Adrenal gland (tissue), 12 donors: ENCODE measurements around the gene ASPM. TPM values are rescaled to one million over a fixed set of nuclear protein-coding genes. Genes with fewer than 3 reads are reported as not detected.

ENCODE experiments used
- DNase-seq, 7 donors: peaks; one replicate each; pipeline ENCODE4 v3.0.0-alpha.2; 2019 to 2020
- H3K27ac ChIP-seq, 5 donors: fragments of 200-600 bp; sonication (generic) in 4 of 5; 1 replicate in 3 of 5; 2 replicates in 2 of 5; pipeline versions ENCODE4 v1.5.1 to v1.8.0; 2016 to 2020; ENCODE audit warnings: mild to moderate bottlenecking in 1 of 5
- H3K27me3 ChIP-seq: fragments of 200-600 bp; 2 replicates; pipeline ENCODE4 v1.8.0; 2021
- H3K36me3 ChIP-seq, 2 donors: fragments of 200-600 bp; replicated peaks in 1 of 2; 1 replicate in 1 of 2; 2 replicates in 1 of 2; pipeline versions ENCODE4 v1.5.1 to v1.8.0; 2018 to 2022
- H3K4me1 ChIP-seq, 2 donors: fragments of 200-600 bp; replicated peaks in 1 of 2; 1 replicate in 1 of 2; 2 replicates in 1 of 2; pipeline versions ENCODE4 v1.5.1 to v1.8.0; 2018 to 2021
- H3K4me3 ChIP-seq, 4 donors: fragments of 200-600 bp; sonication (generic) in 3 of 4; one replicate each; pipeline ENCODE4 v1.5.1; 2016 to 2018
- H3K9me3 ChIP-seq, 3 donors: fragments of 200-600 bp; sonication (generic) in 1 of 3; replicated peaks in 1 of 3; 1 replicate in 2 of 3; 2 replicates in 1 of 3; pipeline versions ENCODE4 v1.5.1 to v1.8.0; 2016 to 2021
- CTCF ChIP-seq, 6 experiments: fragments of 450-650 bp in 4 of 6; fragments of 200-600 bp in 2 of 6; sonication (generic) in 1 of 6; IDR thresholded peaks; 1 replicate in 5 of 6; 2 replicates in 1 of 6; pipeline versions ENCODE4 v1.5.1 to v1.8.0; 2016 to 2021; ENCODE audit warnings: antibody characterized with exemption in 6 of 6, mild to moderate bottlenecking in 2 of 6, moderate library complexity in 1 of 6
- POLR2A ChIP-seq, 2 donors: fragments of 450-650 bp; IDR thresholded peaks; one replicate each; pipeline ENCODE4 v1.6.1; 2017; ENCODE audit warnings: antibody characterized with exemption in 2 of 2, mild to moderate bottlenecking in 2 of 2, moderate library complexity in 1 of 2
- WGBS, 4 donors: extraction: QIAGEN DNeasy Blood & Tissue Kit in 2 of 4; methylation state at CpG; one replicate each; pipeline versions ENCODE4 v1.1.5 to v1.1.7; 2013 to 2017; 5-methylcytosine and 5-hydroxymethylcytosine counted together
- intact Hi-C, 2 donors: fragments of 100-400 bp; cut with DNase I; formaldehyde crosslinking; loops; one replicate each; pipeline versions ENCODE4 v1.14.1 to v1.15.0; 2022 to 2023
- polyA plus RNA-seq, 3 donors: library from polyadenylated mRNA; stranded (reverse); fragments of 200-250 nt in 2 of 3; fragments of 350-450 nt in 1 of 3; fragmentation: Illumina TruSeq in 1 of 3; extraction: RNeasy Lipid Tissue Mini Kit (QIAGEN cat#74804) in 1 of 3; gene quantifications; one replicate each; pipeline ENCODE4 v1.2.3, GENCODE V29; 2013 to 2014
- total RNA-seq, 9 donors: library from RNA; depleted of rRNA in 4 of 9; stranded (reverse); fragments of >200 nt in 4 of 9; fragments of 120-200 nt in 1 of 9; fragmentation: NEBNext Ultra II Directional in 1 of 9; extraction: Animal tissue kit (Norgen Biotek cat#: 25700) in 1 of 9; gene quantifications; one replicate each; pipeline versions ENCODE4 v1.1.0 to v1.2.4, GENCODE V29; 2013 to 2023
- donor health status: healthy with polysubstance abuse.
- donor health status: Bipolar disorder and iron deficiency.
- donor health status: DM: yes; HTN: yes; CAD: no.
- donor health status: DM: no; HTN: no; CAD: no.
- donor health status: DM: no; HTN: no; CAD: no.
- donor health status: DM: yes; HTN: yes; CAD: no.

Gene ASPM
- total and polyA plus RNA-seq, 12 donors = 0.08 to 14.5 (median 0.81) TPM

DNA sequence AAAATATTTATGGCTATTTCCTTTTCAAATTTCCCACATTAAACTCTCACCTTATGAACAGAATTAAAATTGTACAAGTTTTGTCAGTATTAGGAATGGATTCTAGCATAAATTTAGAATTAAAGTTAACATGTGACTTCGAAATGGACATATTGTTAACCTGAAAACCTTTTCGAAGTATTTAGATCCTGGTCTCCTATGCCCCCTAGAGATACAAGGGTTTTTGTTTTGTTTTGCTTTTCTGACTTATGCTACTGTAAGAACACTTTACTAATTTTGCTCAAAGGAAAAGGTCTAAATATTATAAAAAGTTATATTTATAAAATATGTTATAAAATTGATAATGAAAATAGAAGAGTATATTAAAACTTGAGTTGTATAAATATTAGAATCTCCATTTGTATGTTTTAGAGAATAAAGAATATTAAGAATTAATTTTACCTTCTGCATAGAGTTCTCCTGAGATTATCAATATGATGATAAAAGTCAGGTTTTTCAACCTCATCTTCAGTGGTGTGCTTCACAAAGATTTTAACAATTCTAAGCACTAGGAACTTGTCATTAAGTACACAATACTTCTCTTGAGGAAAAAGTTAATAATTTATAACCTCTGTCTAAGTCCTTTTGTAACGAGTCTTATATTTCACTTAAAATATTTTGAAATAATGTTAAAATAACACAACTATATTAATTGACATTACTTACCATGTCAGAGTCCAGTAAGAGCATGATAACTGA, 79.6 kb downstream of the ASPM start, which contains the start of gene F13B:
Gene F13B, minus strand, starts transcription at position 542 of the 738 bp plus-strand sequence. Its CDS starts 37 bp downstream, at position 505.
- 65 to 72% (median 70%) methylated on average over 3 of the region's 3 CpGs for whole genome bisulfite sequencing, 4 donors
- no peaks in the 10 kb centered on the region for H3K36me3 ChIP-seq
- no peak within 1 kb of the TSS for H3K4me3 ChIP-seq
- no peaks in the 10 kb centered on the region for H3K4me1 ChIP-seq
- H3K27me3 ChIP-seq = no peaks in the 10 kb centered on the region
- intact Hi-C loops = no loop called here
- H3K9me3 ChIP-seq = no peaks in the 10 kb centered on the region
- TF ChIP-seq POLR2A (IDR thresholded peaks at IDR 0.05) (no peak), CTCF (IDR thresholded peaks at IDR 0.05) (no peak)
- H3K27ac ChIP-seq = no peak within 1 kb of the TSS
- no peak for DNase-seq

GRCh38 chr1:197066277-197066676, 80.2 kb downstream of the ASPM start:
- 82 to 94% (median 89%) methylated on average over 1 of the region's 1 CpG for WGBS, 4 donors
- Histone ChIP-seq H3K27ac (no peak overlapping the region), H3K4me1 (no peaks in the 10 kb centered on the region), H3K27me3 (no peaks in the 10 kb centered on the region), H3K9me3 (no peaks in the 10 kb centered on the region), H3K4me3 (no peak overlapping the region), H3K36me3 (no peaks in the 10 kb centered on the region)
- intact Hi-C loops = no loop called here
- no peak for TF ChIP-seq CTCF (IDR thresholded peaks at IDR 0.05)
- no peak for TF ChIP-seq POLR2A (IDR thresholded peaks at IDR 0.05)
- no peak for DNase-seq

DNA sequence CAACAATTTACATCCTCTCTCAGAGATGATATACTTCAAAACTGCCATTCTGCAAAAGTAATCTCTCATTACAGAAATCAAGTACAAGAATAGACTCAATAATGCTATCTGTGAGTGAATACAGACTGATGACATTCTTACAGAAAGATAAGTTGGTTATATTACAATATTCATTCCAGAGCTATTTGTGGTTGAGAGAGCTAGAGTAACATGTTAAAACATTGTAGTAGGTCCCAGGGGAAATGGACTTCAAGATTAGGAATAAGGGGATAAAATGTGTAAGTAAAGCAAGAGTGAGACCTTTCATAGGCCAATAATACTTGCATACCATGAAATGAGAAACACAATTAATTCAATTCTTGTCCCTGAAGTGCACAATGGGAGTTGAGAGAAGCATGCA, 80.9 kb downstream of the ASPM start:
- Histone ChIP-seq H3K27me3 (no peaks in the 10 kb centered on the region), H3K4me1 (no peaks in the 10 kb centered on the region), H3K4me3 (no peak overlapping the region), H3K36me3 (no peaks in the 10 kb centered on the region), H3K9me3 (no peaks in the 10 kb centered on the region), H3K27ac (no peak overlapping the region)
- intact Hi-C loops = no loop called here
- no peak for DNase-seq
- no peak for TF ChIP-seq CTCF (IDR thresholded peaks at IDR 0.05)
- no peak for TF ChIP-seq POLR2A (IDR thresholded peaks at IDR 0.05)

GRCh38 chr1:197063212-197063611, 83.3 kb downstream of the ASPM start:
- TF ChIP-seq POLR2A (IDR thresholded peaks at IDR 0.05) = no peak
- TF ChIP-seq CTCF (IDR thresholded peaks at IDR 0.05) = no peak

More at GRCh38 chr1:197063212-197063611, 83.3 kb downstream of the ASPM start:
- Histone ChIP-seq H3K36me3 (no peaks in the 10 kb centered on the region), H3K4me3 (no peak overlapping the region), H3K27ac (no peak overlapping the region), H3K27me3 (no peaks in the 10 kb centered on the region), H3K4me1 (no peaks in the 10 kb centered on the region), H3K9me3 (no peaks in the 10 kb centered on the region)
- no peak for DNase-seq
- intact Hi-C loops = no loop called here
- WGBS, 4 donors = 59 to 77% (median 72%) methylated on average over 2 of the region's 2 CpGs
